PFSK-1 (cell line): ENCODE measurements around the gene CYP4V2.

Experiments
- FOXP2 ChIP-seq: optimal IDR thresholded peaks from 2 replicates; pipeline ENCODE3; 2011; ENCODE audit warnings: borderline replicate concordance, control low read depth, inconsistent platforms; ENCODE audit not compliant: insufficient read depth; ENCODE audit errors: extremely low read length, extremely low read depth
- POLR2AphosphoS5 ChIP-seq: IDR thresholded peaks from 2 replicates; pipeline ENCODE4 v1.6.1; 2012; ENCODE audit warnings: low read depth, mild to moderate bottlenecking, control low read depth, low read length, moderate library complexity
- SIN3A ChIP-seq: IDR thresholded peaks from 2 replicates; pipeline ENCODE4 v1.6.1; 2012; ENCODE audit warnings: mild to moderate bottlenecking, low read length, moderate library complexity, borderline replicate concordance; ENCODE audit not compliant: insufficient read depth
- TAF1 ChIP-seq: IDR thresholded peaks from 2 replicates; pipeline ENCODE4 v1.6.1; 2012; ENCODE audit warnings: low read length, control low read depth, borderline replicate concordance; ENCODE audit not compliant: insufficient read depth
- TF ChIP-seq, protein P1 (sequence below), 2 experiments: IDR thresholded peaks; 2 replicates each; pipeline versions ENCODE4 v1.6.1 to v1.8.0; 2011 to 2012; ENCODE audit warnings: low read depth in 2 of 2, low read length in 2 of 2, control low read depth in 1 of 2, inconsistent platforms in 1 of 2, mild to moderate bottlenecking in 1 of 2, moderate library complexity in 1 of 2; ENCODE audit not compliant: insufficient read depth in 1 of 2

Gene CYP4V2

GRCh38 chr4:186216465-186217024 lies 25.2 kb downstream of the CYP4V2 start:
- TF ChIP-seq FOXP2 (no peak), TAF1 (no peak), SIN3A (no peak), POLR2AphosphoS5 (no peak)
- TF ChIP-seq, protein P1, sequence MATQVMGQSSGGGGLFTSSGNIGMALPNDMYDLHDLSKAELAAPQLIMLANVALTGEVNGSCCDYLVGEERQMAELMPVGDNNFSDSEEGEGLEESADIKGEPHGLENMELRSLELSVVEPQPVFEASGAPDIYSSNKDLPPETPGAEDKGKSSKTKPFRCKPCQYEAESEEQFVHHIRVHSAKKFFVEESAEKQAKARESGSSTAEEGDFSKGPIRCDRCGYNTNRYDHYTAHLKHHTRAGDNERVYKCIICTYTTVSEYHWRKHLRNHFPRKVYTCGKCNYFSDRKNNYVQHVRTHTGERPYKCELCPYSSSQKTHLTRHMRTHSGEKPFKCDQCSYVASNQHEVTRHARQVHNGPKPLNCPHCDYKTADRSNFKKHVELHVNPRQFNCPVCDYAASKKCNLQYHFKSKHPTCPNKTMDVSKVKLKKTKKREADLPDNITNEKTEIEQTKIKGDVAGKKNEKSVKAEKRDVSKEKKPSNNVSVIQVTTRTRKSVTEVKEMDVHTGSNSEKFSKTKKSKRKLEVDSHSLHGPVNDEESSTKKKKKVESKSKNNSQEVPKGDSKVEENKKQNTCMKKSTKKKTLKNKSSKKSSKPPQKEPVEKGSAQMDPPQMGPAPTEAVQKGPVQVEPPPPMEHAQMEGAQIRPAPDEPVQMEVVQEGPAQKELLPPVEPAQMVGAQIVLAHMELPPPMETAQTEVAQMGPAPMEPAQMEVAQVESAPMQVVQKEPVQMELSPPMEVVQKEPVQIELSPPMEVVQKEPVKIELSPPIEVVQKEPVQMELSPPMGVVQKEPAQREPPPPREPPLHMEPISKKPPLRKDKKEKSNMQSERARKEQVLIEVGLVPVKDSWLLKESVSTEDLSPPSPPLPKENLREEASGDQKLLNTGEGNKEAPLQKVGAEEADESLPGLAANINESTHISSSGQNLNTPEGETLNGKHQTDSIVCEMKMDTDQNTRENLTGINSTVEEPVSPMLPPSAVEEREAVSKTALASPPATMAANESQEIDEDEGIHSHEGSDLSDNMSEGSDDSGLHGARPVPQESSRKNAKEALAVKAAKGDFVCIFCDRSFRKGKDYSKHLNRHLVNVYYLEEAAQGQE (IDR thresholded peaks at IDR 0.05; ENCODE audit: insufficient read depth in 1 of 2, low read depth in 2 of 2, low read length in 2 of 2): no peak

DNA sequence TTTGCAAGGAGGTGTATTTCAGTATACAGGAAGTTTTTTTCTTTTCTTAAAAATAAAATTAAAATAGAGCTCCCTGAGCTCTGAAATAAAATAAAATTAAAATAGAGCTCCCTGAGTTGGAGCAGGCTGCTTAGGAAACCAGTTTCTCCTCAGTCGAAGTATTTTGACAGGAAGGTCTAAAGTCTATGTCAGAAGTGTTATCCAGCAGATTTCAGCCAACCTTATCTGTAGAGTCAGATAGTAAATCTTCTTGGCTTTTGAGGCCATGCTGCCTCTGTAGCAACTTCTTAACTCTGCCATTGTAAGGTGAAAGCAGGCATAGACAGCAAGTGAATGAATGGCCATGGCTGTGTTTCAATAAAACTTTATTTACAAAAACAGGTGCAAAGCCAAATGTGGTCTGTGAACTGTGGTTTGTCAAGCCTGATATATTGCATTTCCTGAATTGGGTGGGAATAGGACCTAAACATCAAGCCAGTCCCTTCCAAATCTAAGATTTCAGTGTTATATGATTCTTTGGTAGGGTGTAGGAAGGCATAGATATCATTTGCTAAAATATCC lies 26.4 kb downstream of the CYP4V2 start:
- TF ChIP-seq, protein P1 (IDR thresholded peaks at IDR 0.05; ENCODE audit: insufficient read depth in 1 of 2, low read depth in 2 of 2, low read length in 2 of 2): no peak
- TF ChIP-seq TAF1: no peak
- TF ChIP-seq POLR2AphosphoS5: no peak
- TF ChIP-seq SIN3A: no peak
- no peak for TF ChIP-seq FOXP2

DNA sequence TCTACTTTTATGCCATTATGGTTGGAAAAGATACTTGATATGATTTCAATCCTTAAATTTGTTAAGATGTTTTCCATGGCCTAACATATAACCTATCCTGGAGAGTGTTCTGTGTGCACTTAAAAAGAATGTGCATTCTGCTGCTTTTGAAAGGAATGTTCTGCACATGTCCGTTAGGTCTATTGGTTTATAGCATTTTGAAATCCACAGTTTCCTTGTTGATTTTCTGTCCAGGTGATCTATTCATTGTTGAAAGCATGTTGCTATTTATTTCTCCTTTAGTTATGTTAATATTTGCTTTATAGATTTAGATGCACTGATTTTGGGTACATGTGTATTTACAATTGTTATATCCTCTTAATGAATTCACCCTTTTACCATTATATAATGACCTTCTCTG lies 30.3 kb downstream of the CYP4V2 start:
- TF ChIP-seq POLR2AphosphoS5: no peak
- TF ChIP-seq, protein P1 (IDR thresholded peaks at IDR 0.05; ENCODE audit: insufficient read depth in 1 of 2, low read depth in 2 of 2, low read length in 2 of 2): no peak
- no peak for TF ChIP-seq FOXP2

GRCh38 chr4:186225848-186226247 lies 34.5 kb downstream of the CYP4V2 start:
- TF ChIP-seq POLR2AphosphoS5: no peak
- no peak for TF ChIP-seq TAF1
- TF ChIP-seq SIN3A: no peak
- TF ChIP-seq, protein P1 (IDR thresholded peaks at IDR 0.05; ENCODE audit: insufficient read depth in 1 of 2, low read depth in 2 of 2, low read length in 2 of 2): no peak
- TF ChIP-seq FOXP2: no peak

DNA sequence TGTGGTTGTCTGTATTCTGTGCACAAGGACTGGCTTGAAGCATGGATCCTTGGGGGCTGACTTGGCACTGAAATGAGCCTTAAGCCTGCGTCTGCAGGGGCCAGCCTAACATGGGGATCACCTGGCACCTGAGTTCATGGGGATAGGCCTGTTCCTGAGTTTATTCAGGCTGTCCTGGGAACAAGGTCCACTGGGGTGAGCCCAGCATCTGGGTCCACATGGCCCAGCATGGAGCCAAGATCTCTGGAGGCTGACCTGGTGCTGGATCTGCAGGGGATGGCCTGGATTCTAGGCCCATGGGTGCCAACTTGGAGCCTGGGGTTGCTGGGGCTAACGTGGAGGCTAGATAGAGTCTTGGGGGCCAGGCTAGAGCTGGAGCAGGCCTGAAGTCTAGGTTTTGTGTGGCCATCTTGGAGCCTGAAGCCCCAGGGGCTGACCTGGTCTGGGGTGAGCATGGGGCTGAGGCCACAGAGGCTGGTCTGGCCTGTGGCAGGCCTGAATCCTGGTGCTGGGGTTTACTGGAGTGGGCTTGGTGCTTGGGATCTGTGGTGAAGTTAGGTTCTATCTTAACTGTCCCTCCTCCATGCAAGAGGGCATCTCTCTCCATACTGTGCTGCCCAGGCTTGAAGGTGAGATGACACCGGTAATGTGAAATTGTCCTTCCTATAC lies 35.3 kb downstream of the CYP4V2 start:
- no peak for TF ChIP-seq SIN3A
- no peak for TF ChIP-seq FOXP2
- TF ChIP-seq, protein P1 (IDR thresholded peaks at IDR 0.05; ENCODE audit: insufficient read depth in 1 of 2, low read depth in 2 of 2, low read length in 2 of 2): no peak
- no peak for TF ChIP-seq TAF1
- no peak for TF ChIP-seq POLR2AphosphoS5
